Left ventricle myocardium inferior (tissue), 1 donor: ENCODE data around the gene SLC38A10. TPM values are rescaled to one million over a fixed set of nuclear protein-coding genes. Genes with fewer than 3 reads are reported as not detected.

Experiments used
- DNase-seq: peaks from one replicate; pipeline ENCODE4 v3.0.0-alpha.2; 2020
- H3K27ac ChIP-seq: fragments of 200-600 bp; replicated peaks from 2 replicates; pipeline ENCODE4 v1.8.0; 2021
- H3K27me3 ChIP-seq: fragments of 200-600 bp; 2 replicates; pipeline ENCODE4 v1.8.0; 2021; ENCODE audit warnings: low read depth
- H3K36me3 ChIP-seq: fragments of 200-600 bp; 2 replicates; pipeline ENCODE4 v1.8.0; 2021
- H3K4me1 ChIP-seq: fragments of 200-600 bp; 2 replicates; pipeline ENCODE4 v1.8.0; 2021
- H3K4me3 ChIP-seq: fragments of 200-600 bp; 2 replicates; pipeline ENCODE4 v1.8.0; 2021; ENCODE audit warnings: mild to moderate bottlenecking, moderate library complexity
- H3K9me3 ChIP-seq: fragments of 200-600 bp; replicated peaks from 2 replicates; pipeline ENCODE4 v1.8.0; 2021
- intact Hi-C: fragments of 100-400 bp; cut with micrococcal nuclease; formaldehyde crosslinking; loops from one replicate; pipeline ENCODE4 v1.11.0; 2022
- total RNA-seq: library from RNA; stranded (reverse); fragmentation: NEBNext Ultra II Directional; extraction: Animal tissue kit (Norgen Biotek cat#: 25700); gene quantifications from one replicate; pipeline ENCODE4 v1.2.1, GENCODE V29; 2021
- TF ChIP-seq, protein P1 (sequence below): fragments of 200-600 bp; IDR thresholded peaks from 2 replicates; pipeline ENCODE4 v1.8.0; 2021; ENCODE audit warnings: antibody characterized with exemption, mild to moderate bottlenecking, borderline replicate concordance
- donor health status: DM: no; HTN: yes; CAD: no; lungs with severe emphysema.

Gene SLC38A10
- total RNA-seq, 1 donor from 2014 or later, result 50.1 TPM

DNA sequence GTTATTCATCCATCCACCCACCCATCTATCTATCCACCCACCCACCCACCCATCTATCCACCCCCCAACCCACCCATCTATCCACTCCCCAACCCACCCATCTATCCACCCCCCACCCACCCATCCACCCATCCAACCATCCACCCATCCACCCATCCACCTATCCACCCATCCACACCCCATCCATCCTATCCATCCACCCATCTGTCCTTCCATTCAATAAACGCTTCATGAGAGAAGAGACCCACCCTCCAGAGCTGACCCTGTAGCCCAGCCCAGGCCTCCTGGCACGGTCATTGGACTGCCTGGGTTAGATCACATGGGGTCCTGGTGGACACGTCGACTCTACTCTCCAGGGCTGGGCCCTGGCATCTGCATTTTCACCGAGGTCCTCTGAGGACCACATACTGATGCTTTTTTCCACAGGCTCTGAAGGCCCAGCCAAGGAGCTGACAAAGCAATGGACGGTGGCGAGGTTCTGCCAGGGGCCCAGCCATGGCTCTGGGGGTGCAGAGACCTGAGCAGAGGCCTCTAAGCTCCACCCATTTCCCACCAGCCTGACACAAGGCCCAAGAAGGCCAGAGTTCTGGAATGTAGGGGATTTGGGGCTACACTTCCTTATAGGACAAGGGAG lies 41.3 kb upstream of the SLC38A10 start:
- H3K4me3 ChIP-seq, result no peak overlapping the region
- H3K27me3 ChIP-seq, result no peaks in the 10 kb centered on the region
- peaks cover 47% of the 10 kb centered on the region for H3K4me1 ChIP-seq
- H3K27ac ChIP-seq, result no peak overlapping the region
- TF ChIP-seq, protein P1, sequence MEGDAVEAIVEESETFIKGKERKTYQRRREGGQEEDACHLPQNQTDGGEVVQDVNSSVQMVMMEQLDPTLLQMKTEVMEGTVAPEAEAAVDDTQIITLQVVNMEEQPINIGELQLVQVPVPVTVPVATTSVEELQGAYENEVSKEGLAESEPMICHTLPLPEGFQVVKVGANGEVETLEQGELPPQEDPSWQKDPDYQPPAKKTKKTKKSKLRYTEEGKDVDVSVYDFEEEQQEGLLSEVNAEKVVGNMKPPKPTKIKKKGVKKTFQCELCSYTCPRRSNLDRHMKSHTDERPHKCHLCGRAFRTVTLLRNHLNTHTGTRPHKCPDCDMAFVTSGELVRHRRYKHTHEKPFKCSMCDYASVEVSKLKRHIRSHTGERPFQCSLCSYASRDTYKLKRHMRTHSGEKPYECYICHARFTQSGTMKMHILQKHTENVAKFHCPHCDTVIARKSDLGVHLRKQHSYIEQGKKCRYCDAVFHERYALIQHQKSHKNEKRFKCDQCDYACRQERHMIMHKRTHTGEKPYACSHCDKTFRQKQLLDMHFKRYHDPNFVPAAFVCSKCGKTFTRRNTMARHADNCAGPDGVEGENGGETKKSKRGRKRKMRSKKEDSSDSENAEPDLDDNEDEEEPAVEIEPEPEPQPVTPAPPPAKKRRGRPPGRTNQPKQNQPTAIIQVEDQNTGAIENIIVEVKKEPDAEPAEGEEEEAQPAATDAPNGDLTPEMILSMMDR, result no peak
- no peak for DNase-seq
- intact Hi-C loops, result no loop called here
- no peaks in the 10 kb centered on the region for H3K36me3 ChIP-seq
- no peaks in the 10 kb centered on the region for H3K9me3 ChIP-seq

DNA sequence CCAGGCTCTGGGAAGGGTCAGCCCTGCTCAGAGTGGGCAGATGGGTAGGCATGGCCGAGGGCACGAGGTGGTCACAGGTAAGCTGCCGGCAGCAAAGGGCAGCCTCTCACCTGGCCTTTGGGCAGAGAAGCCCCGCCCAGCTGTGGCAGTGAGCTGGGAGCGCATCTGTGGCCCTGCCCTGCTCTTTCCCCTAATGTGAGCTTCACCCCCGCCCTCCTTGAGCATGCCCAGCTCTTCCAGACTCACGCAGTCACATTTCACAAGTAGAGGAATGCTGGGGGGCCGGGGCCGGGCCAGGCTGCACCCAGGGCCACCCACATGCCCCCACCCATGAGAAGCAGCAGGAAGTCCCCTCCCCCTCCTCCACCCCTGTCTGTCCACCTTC lies 40.7 kb upstream of the SLC38A10 start:
- peaks cover 3% of the 10 kb centered on the region for H3K27me3 ChIP-seq
- H3K27ac ChIP-seq, result no peak overlapping the region
- no peak overlapping the region for H3K4me3 ChIP-seq
- H3K4me1 ChIP-seq, result peaks cover 40% of the 10 kb centered on the region
- H3K36me3 ChIP-seq, result no peaks in the 10 kb centered on the region
- TF ChIP-seq, protein P1, result no peak
- no peak for DNase-seq
- H3K9me3 ChIP-seq, result no peaks in the 10 kb centered on the region
- intact Hi-C loops, result no loop called here

DNA sequence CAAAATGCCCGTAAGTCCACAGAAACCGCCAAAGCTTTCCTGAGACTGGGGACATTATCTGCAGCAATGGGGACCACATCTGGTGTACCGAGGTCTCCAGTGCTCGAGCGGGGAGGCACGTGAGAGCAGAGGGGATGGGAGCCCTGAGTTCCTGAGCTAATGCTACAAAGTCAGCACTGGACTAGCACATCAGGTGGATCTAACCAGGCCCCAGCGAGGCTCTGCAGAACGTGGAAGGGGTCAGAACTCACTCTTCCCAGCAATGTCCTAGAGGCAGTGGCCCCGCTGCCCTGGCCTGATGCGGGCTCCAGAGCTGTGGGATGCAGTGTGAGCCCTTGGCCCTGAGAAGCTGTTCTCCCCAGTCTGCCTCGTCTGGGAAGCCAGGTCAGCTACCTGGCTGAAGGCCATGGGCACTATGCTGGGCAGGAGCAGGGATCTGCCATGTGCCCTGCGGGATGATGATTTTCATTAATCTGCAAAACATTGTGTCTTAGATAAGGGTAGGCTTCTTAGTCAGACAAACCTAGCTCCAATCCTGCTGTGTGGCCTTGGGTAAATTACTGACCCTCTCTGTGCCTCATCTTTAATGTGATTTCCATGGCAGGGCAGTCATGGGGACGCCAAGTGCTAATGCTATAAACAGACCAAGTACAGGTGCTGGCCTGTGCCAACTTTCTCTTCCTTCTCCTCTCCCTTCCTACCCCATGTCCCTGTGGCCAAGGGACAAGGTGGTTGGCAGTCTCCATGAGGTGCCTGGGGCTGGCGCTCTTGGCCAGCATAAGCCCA lies 40.1 kb upstream of the SLC38A10 start:
- Histone ChIP-seq H3K4me3 (no peak overlapping the region), H3K27ac (no peak overlapping the region), H3K4me1 (peaks cover 37% of the 10 kb centered on the region), H3K27me3 (peaks cover 4% of the 10 kb centered on the region), H3K36me3 (no peaks in the 10 kb centered on the region), H3K9me3 (no peaks in the 10 kb centered on the region)
- TF ChIP-seq, protein P1, result no peak
- no peak for DNase-seq
- intact Hi-C loops, result no loop called here

DNA sequence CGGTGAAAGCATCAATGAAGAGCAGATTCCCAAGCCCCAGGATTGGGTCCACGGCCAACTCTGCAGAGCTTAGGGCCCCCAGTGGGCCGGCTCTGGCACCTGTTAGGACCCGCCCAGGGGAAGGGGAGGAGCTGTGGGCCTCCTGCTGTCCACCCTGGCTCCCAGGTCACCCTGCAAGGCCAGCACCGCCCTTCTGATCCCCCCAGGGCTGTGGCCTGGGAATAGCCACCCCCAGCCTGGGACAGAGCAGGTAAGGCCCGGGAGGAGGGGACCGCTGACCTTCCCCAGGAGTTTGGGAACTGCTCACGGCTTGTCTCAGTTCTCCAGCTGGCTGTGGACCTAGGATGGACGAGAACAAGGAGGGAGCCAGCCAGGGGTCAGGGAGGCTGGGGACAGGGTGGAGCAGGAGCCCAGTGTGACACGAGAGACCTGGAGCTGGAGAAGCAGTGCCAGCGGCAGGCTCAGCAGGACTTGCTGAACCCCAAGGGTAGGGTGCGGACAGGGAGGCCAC lies 39.3 kb upstream of the SLC38A10 start:
- H3K9me3 ChIP-seq, result no peaks in the 10 kb centered on the region
- intact Hi-C loops, result no loop called here
- TF ChIP-seq, protein P1, result no peak
- H3K4me1 ChIP-seq, result peaks cover 37% of the 10 kb centered on the region
- peaks cover 4% of the 10 kb centered on the region for H3K27me3 ChIP-seq
- no peaks in the 10 kb centered on the region for H3K36me3 ChIP-seq
- no peak overlapping the region for H3K27ac ChIP-seq
- DNase-seq, result no peak
- H3K4me3 ChIP-seq, result no peak overlapping the region

GRCh38 chr17:81333616-81334368 lies 38.7 kb upstream of the SLC38A10 start:
- Histone ChIP-seq H3K9me3 (no peaks in the 10 kb centered on the region), H3K36me3 (no peaks in the 10 kb centered on the region), H3K27me3 (peaks cover 4% of the 10 kb centered on the region), H3K4me1 (peaks cover 37% of the 10 kb centered on the region), H3K4me3 (no peak overlapping the region), H3K27ac (no peak overlapping the region)
- TF ChIP-seq, protein P1, result no peak
- intact Hi-C loops, result no loop called here
- no peak for DNase-seq
